HepG2 (cell line): Measurements from ENCODE around the gene HLA-DQA1. TPM values are rescaled to one million over a fixed set of nuclear protein-coding genes. Genes with fewer than 3 reads are reported as not detected.
A peak's percentile ranks its signal among the peaks of the same experiment; 100 is the strongest.

Experiments
- ATAC-seq: fragments of 200-7000 bp; cut with Tn5 transposase; 3 replicates; pipeline ENCODE4 v1.9.1; 2020; ENCODE audit warnings: mild to moderate bottlenecking, moderate library complexity
- BruUV-seq: library from RNA; stranded (reverse); fragments of 400-500 nt; replicated peaks from 2 replicates; lab custom pipeline; 2021; lab: Mats Ljungman, UMichigan
- CTCF ChIA-PET: fragments of 300-600 bp; formaldehyde crosslinking; extraction: SDS; loops from one replicate; lab custom pipeline; 2021; ENCODE audit warnings: low total read pairs, inconsistent platforms, low intra/inter-chr PET ratio; lab: Yijun Ruan, JAX
- POLR2A ChIA-PET: fragments of 350-600 bp; sonication (Branson Sonifier 250); formaldehyde crosslinking; loops from one replicate; lab custom pipeline; 2020; ENCODE audit warnings: antibody characterized with exemption, inconsistent platforms; lab: Yijun Ruan, JAX
- DNase-seq: peaks from one replicate; pipeline ENCODE4 v3.0.0-alpha.2; 2015; ENCODE audit warnings: low spot score
- FAIRE-seq: peaks from 3 replicates; lab custom pipeline; 2011; peaks lifted over from hg19 to GRCh38; lab: Jason Lieb, UNC
- H2AFZ ChIP-seq: one replicate; pipeline ENCODE4 v1.6.1; 2011; ENCODE audit warnings: low read length, inconsistent platforms
- H3K27ac ChIP-seq: fragments of 300-600 bp; 3 replicates; pipeline ENCODE4 v1.8.0; 2011; ENCODE audit warnings: mixed run types, mild to moderate bottlenecking, mixed read lengths, low read length, inconsistent platforms; ENCODE audit not compliant: insufficient read depth; ENCODE audit errors: extremely low read length
- H3K27me3 ChIP-seq, 2 experiments: fragments of 200-600 bp in 1 of 2; 2 replicates in 1 of 2; 3 replicates in 1 of 2; pipeline versions ENCODE4 v1.6.0 to v1.8.0; 2011; ENCODE audit warnings: low read length in 2 of 2, mild to moderate bottlenecking in 2 of 2, moderate library complexity in 2 of 2, inconsistent platforms in 1 of 2; ENCODE audit not compliant: insufficient read depth in 2 of 2, control insufficient read depth in 1 of 2
- H3K36me3 ChIP-seq, 2 experiments: fragments of 200-600 bp in 1 of 2; replicated peaks in 1 of 2; 2 replicates in 1 of 2; 3 replicates in 1 of 2; pipeline versions ENCODE4 v1.5.1 to v1.8.0; 2011; ENCODE audit warnings: low read length in 2 of 2, inconsistent platforms in 1 of 2; ENCODE audit not compliant: insufficient read depth in 2 of 2, control insufficient read depth in 1 of 2
- H3K4me1 ChIP-seq: 2 replicates; pipeline ENCODE4 v1.5.1; 2012; ENCODE audit warnings: low read length, inconsistent platforms; ENCODE audit not compliant: insufficient read depth
- H3K4me2 ChIP-seq: 2 replicates; pipeline ENCODE4 v1.6.0; 2011; ENCODE audit warnings: low read depth, low read length, inconsistent platforms
- H3K4me3 ChIP-seq, 3 experiments: fragments of 200-600 bp in 1 of 3; sonication (generic), shearing (Covaris generic) in 1 of 3; replicated peaks in 1 of 3; 2 replicates each; pipeline ENCODE4 v1.5.1; 2011 to 2016; ENCODE audit warnings: low read length in 3 of 3, inconsistent platforms in 2 of 3, low read depth in 2 of 3, mild to moderate bottlenecking in 2 of 3, control low read depth in 1 of 3, mixed read lengths in 1 of 3; ENCODE audit not compliant: insufficient read depth in 1 of 3
- H3K79me2 ChIP-seq: one replicate; pipeline ENCODE4 v1.6.1; 2011; ENCODE audit warnings: low read length, inconsistent platforms; ENCODE audit not compliant: insufficient read depth
- H3K9ac ChIP-seq: 2 replicates; pipeline ENCODE4 v1.6.0; 2011; ENCODE audit warnings: mild to moderate bottlenecking, low read depth, low read length, inconsistent platforms; ENCODE audit not compliant: insufficient read depth
- H3K9me3 ChIP-seq: 2 replicates; pipeline ENCODE4 v1.5.1; 2012; ENCODE audit warnings: mild to moderate bottlenecking, low read length
- H4K20me1 ChIP-seq: 2 replicates; pipeline ENCODE4 v1.6.0; 2011; ENCODE audit warnings: inconsistent platforms, mild to moderate bottlenecking, low read length, moderate library complexity; ENCODE audit not compliant: insufficient read depth
- FOXK2 ChIP-seq: fragments of 450-650 bp; IDR thresholded peaks from 2 replicates; pipeline ENCODE4 v1.6.1; 2016
- MNT ChIP-seq: fragments of 450-650 bp; IDR thresholded peaks from 2 replicates; pipeline ENCODE4 v1.6.1; 2016
- SMC3 ChIP-seq: IDR thresholded peaks from 2 replicates; pipeline ENCODE4 v1.6.1; 2011; ENCODE audit warnings: low read length, improper control_type of control experiment
- ZBTB49 ChIP-seq: sonication (generic); formaldehyde crosslinking; IDR thresholded peaks from 2 replicates; pipeline ENCODE4 v1.4.0; 2020; ENCODE audit warnings: missing genetic modification reagents, borderline replicate concordance
- WGBS: methylation state at CpG from one replicate; pipeline ENCODE4 v1.1.6; 2017; ENCODE audit warnings: low lambda C conversion rate; 5-methylcytosine and 5-hydroxymethylcytosine counted together
- in situ Hi-C: cut with HindIII; loops from 2 replicates; pipeline ENCODE4 v1.10.0; 2017; ENCODE audit warnings: low pct_unique_long_range_greater_than_20kb; ENCODE audit not compliant: extremely low pct_ligation_motif_present
- intact Hi-C: fragments of 100-400 bp; cut with micrococcal nuclease; formaldehyde crosslinking; loops from one replicate; pipeline ENCODE4 v1.10.0; 2022; ENCODE audit not compliant: unreplicated experiment
- polyA plus RNA-seq, 8 experiments: library from polyadenylated mRNA; depleted of rRNA in 3 of 8; stranded (reverse) in 7 of 8; unstranded in 1 of 8; fragments of >200 nt; fragmentation: Illumina TruSeq in 4 of 8; extraction: Trizol in 4 of 8; gene quantifications; 2 replicates each; pipeline versions ENCODE4 v1.2.1 to v1.2.3, GENCODE V29; 2011 to 2016; ENCODE audit warnings: low read depth in 4 of 8, missing spikeins in 1 of 8, mixed read lengths in 1 of 8; ENCODE audit not compliant: insufficient read depth in 1 of 8
- total RNA-seq, 5 experiments: library from RNA; depleted of rRNA; stranded (reverse); fragments of >200 nt; fragmentation: Illumina TruSeq; extraction: Trizol; gene quantifications; 2 replicates each; pipeline ENCODE4 v1.2.3, GENCODE V29; 2016; ENCODE audit warnings: low read depth in 1 of 5

HLA-DQA1 gene
- total and polyA plus RNA-seq, 2 of the 13 experiments (the other 11 are each of a cell fraction or from before 2014, with no cell fraction given): not detected

GRCh38 chr6:32602383-32602782, 34.8 kb upstream of the HLA-DQA1 start:
- in situ Hi-C loops: no loop called here
- POLR2A ChIA-PET: no interaction called here
- Histone ChIP-seq H3K4me2 (no peak overlapping the region), H4K20me1 (no peaks in the 10 kb centered on the region), H3K36me3 (no peaks in the 10 kb centered on the region), H2AFZ (no peak overlapping the region), H3K9me3 (no peaks in the 10 kb centered on the region; the same call in 1 of the 2 replicates), H3K4me3 (no peak overlapping the region), H3K9ac (no peak overlapping the region), H3K27me3 (0 out of 5 replicates have a peak, but pooled peaks cover 1 to 4% of the 10 kb centered on the region in 2 experiments), H3K4me1 (no peaks in the 10 kb centered on the region), H3K27ac (no peak overlapping the region), H3K79me2 (no peaks in the 10 kb centered on the region)
- BruUV-seq: no TSS peak
- DNase-seq: no peak
- intact Hi-C loops: no loop called here
- WGBS: 13% methylated on average over 3 of the region's 3 CpGs
- no peak for FAIRE-seq
- no peak for ATAC-seq
- TF ChIP-seq ZBTB49 (CRISPR knock-in tag) (no peak), MNT (peak; percentile 63)
- CTCF ChIA-PET: no interaction called here

- no peak for TF ChIP-seq SMC3
- TF ChIP-seq FOXK2: no peak
- in situ Hi-C loops (no loop called here), intact Hi-C loops (no loop called here)
- Histone ChIP-seq H3K27me3 (0 out of 5 replicates have a peak, but pooled peaks cover 1 to 4% of the 10 kb centered on the region in 2 experiments), H3K79me2 (no peaks in the 10 kb centered on the region), H3K9me3 (no peaks in the 10 kb centered on the region; the same call in 1 of the 2 replicates), H3K4me3 (no peak overlapping the region), H3K4me1 (no peaks in the 10 kb centered on the region), H3K9ac (no peak overlapping the region), H4K20me1 (no peaks in the 10 kb centered on the region), H3K27ac (no peak overlapping the region), H2AFZ (no peak overlapping the region), H3K4me2 (no peak overlapping the region), H3K36me3 (no peaks in the 10 kb centered on the region)
- DNase-seq (no peak), FAIRE-seq (no peak), ATAC-seq (no peak)
- BruUV-seq: no TSS peak
- 28% methylated on average over 5 of the region's 5 CpGs for WGBS
- ChIA-PET POLR2A (no interaction called here), CTCF (no interaction called here)
Observed at GRCh38 chr6:32603222-32603621, 34.0 kb upstream of the HLA-DQA1 start.
